NOMO-1 treated with dmso at 0.1 percent for 144 hours (cell line): Measurements from ENCODE around the gene GPR15.

Source experiments
- DNase-seq: peaks from one replicate; lab custom pipeline; 2025; ENCODE audit not compliant: unreplicated experiment; lab: John Stamatoyannopoulos, UW

The GPR15 gene

DNA sequence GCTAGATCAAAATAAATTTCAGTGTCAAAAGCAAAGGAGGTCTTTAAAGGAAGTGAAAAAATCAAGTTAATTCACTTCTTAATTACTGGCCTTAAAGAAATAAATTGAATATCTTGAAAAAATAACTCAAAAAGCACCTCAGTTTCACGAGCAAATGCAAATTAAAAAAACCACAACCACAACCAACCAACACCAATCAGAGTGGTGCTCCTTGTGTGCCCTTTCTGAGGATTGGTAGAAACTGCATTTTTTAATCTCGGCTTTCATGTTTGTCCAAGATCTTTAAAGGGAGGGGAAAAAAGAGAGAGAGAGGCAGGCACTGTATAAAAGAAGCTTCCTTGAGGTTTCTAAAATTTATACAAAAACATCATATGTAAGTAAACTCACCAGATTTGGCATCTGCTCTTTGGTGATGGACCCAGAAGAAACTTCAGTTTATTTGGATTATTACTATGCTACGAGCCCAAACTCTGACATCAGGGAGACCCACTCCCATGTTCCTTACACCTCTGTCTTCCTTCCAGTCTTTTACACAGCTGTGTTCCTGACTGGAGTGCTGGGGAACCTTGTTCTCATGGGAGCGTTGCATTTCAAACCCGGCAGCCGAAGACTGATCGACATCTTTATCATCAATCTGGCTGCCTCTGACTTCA, at the start of gene GPR15:
GPR15 (plus strand) TSS at position 357 of the 653 bp plus-strand sequence; CDS start at position 413, 56 bp downstream.
- DNase-seq: no peak

DNA sequence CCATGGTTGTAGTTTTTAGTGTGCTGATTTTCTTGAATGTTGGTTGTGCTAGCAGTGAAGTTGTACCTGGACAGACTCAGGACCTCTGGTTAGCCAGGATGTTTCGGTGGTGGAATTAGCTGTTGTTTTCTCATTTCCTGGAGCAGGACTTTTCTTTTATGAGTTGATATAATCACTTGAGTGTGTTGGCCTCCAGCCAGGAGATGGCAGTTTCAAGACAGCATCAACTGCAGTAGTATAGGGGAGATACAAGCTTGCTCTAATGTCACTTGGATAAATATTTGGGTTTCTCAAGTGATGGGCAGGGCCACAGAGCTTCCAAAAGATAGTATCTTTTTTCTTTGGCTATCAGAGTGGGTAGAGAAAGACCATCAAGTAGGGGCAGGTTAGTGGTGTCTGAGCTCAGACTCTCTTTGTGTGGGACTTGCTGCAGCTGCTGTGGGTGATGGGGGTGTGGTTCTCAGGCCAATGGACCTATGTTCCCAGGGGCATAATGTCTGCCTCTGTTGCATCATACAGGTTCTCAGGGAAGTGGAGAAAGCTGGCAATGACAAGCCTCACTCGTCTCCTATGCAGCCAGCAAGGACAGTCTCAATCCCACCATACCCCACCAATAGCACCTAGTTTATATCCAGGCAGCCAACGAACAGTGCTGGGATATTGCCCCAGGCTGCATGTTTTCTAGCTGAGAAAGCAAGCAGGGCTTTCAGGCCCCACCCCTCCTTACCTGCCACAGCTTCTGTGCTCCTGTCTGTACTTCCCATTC, 48.9 kb upstream of the GPR15 start:
- DNase-seq: no peak

DNA sequence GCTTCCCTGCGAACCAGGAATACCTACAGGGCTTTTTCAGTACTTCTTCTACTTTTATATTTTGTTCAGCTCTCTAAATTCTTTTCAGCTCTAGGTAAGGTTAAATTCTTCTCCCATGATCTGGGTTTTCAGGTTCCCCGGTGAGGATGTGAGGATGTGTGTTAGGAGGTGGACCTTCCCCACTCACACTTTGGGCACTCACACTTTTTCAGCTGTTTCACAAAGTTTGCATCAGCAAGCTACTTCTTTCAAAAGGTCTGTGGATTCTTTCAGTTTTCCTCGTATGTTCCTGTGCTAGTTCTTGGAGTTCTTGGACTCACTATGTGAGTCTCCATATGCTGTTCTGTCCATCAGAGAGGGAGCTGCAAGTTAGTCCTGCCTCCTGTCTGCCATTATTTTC, 48.2 kb upstream of the GPR15 start:
- no peak for DNase-seq

DNA sequence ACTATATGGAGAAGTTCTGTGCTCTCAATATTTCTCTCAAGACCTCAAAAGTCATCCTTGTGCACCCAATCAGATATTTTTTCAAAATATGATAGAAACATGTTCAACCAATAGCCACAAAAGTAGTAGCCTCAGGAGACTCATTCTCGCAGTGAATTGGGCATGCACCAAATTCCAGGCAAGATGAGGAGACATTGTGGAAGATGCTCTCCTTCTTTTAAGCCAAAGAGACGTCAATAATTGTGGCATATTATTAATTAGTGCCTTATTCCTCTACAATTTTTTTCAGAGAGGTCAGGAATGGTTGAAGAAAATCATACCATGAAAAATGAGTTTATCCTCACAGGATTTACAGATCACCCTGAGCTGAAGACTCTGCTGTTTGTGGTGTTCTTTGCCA, 34.4 kb upstream of the GPR15 start, which contains the start of gene OR5K2:
OR5K2 (plus strand) TSS at position 301 of the 400 bp plus-strand sequence; CDS start at position 301, 0 bp downstream.
- no peak for DNase-seq

- no peak for DNase-seq
Measured at GRCh38 chr3:98500019-98500418, 31.8 kb upstream of the GPR15 start.

DNA sequence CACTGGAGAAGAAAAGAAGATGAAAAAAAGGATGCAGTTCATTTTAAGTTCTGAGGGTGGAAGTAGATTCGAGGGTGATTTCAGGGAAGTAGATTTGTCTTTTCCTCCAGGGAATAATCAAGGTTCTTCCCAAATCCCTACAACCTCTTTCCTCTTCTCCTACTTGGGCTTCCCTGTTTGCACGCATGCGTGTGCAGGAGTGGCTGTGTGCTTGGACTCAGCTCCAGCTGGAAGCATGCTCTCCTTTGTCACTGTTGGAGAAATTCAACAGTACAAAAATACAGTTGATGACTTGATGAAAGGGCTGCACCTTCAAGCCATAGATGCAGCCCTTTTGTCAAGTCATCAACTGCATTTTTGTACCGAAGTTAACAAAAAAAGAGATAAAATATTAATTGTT, 30.5 kb upstream of the GPR15 start:
- DNase-seq: no peak

- DNase-seq: no peak
Measured at GRCh38 chr3:98501863-98502576, 29.8 kb upstream of the GPR15 start.

DNA sequence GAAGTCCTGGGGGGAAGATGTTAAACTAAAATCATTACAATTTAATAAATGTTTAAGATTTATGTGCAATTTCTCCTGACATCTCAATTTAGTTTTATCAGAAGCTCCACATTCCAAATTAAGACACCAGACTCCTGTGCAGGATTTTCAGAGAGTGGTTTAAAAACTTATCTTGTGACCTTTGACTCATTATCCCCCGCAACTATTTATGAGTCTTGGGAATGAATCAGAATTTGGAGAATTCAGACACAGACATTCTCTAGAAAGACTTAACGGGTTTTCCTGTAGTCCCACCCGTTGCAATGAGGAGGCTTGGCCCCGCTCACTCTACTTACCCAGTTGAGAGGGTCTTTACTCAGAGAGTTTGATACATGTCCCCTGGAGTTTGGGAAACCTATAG, 27.2 kb upstream of the GPR15 start:
- DNase-seq: no peak

- DNase-seq: no peak
Measured at GRCh38 chr3:98508582-98508981, 23.2 kb upstream of the GPR15 start.

DNA sequence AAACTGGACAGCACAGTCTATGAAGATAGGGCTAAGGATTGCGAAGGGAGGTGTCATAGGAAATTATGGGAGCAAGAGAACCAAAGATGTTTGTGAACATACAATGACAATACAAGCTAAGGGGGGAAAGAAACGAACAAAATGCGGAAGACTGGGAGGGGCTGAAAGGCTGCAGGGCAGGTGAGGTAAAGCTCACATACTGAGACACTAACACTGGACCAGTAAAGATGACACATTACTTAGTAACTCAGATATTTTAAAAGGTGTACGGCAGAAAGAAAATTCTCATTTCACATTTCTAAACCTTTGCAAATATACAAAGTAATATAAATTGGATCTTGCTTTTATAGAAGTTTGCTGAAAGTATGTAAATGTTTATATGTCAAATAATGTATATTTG, 19.2 kb upstream of the GPR15 start:
- DNase-seq: no peak

DNA sequence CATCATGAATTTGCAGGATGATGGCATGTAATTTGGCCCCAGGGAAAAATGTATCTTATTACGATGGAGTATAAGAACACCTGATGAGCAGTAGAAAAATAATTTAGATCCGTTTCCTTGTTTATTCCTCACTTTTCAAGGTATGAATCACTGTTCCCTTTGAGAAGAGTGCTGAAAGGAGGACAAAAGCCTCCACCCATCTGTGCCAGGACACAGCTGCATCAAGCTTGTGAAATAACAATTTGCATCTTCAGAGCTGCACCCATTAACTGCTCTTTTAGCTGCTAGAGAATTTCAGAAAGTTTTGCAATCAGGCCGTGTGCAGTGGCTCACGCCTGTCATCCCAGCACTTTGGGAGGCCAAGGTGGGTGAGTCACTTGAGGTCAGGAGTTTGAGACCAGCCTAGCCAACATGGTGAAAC, 18.7 kb upstream of the GPR15 start:
- peak; percentile 93 for DNase-seq

GRCh38 chr3:98513736-98514135, 18.0 kb upstream of the GPR15 start:
- no peak for DNase-seq

- no peak for DNase-seq
Measured at GRCh38 chr3:98514948-98515347, 16.8 kb upstream of the GPR15 start.

GRCh38 chr3:98518816-98519215, 13.0 kb upstream of the GPR15 start:
- DNase-seq: no peak

DNA sequence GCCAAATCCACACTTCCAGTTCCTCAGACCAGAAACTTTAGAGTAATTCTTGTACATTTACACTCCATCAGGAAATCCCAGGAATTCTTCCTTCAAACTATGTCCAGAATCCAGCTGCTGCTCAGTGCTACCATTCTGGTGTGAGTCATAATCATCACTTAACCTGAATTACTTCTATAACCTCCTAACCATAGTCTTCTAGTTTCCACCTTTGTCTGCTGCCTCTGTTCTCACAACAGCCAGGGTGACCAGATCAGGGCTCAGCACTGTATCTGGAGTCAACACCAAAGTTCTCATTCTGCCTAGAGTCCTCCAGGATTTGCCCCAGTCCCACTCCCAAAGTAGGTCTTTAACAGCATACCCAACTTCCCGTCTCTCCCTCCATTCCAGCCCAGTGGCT, 12.4 kb upstream of the GPR15 start:
- DNase-seq: no peak

GRCh38 chr3:98521897-98522543, 9.8 kb upstream of the GPR15 start:
- DNase-seq: peak; percentile 6

DNA sequence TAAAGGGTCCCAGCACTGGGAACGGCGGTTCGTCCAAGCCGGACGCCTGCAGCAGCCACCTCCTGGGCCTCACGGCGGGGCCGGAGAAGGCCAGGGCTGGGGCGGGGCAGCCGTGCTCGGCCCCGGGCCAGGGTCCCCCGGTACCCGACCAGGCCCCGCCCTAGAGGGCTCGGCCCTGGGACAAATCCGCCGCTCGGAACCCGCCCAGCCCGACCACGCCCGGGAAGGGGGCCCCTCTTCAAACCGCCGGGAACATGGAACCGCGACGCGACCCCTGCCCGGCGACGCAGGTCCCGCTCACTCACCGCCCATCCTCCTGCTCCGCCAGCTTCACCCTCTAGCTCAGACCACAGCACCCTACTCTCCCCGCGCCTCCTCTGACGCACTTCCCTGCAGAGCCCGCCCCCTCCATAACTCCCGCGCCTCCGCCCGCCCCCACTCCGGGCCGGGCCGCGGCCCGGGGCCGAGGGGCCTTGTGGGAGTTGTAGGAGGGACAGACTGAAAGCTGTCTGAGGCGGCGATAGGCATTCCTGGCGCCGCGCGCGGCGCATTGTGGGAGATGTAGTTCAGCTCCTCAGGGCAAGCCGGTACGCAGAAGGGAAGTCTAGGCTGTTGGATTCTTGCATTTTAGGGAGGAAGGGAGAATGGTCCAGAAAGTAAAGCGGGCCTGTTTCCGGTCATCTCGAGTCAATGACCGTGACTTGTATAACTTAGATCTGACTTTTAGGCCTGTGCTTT, 9.1 kb upstream of the GPR15 start, which contains the start of gene CLDND1:
CLDND1 (minus strand) TSS at position 359 of the 738 bp plus-strand sequence. CDS start 1,478 bp downstream, outside the sequence.
- DNase-seq: peak; percentile 92

DNA sequence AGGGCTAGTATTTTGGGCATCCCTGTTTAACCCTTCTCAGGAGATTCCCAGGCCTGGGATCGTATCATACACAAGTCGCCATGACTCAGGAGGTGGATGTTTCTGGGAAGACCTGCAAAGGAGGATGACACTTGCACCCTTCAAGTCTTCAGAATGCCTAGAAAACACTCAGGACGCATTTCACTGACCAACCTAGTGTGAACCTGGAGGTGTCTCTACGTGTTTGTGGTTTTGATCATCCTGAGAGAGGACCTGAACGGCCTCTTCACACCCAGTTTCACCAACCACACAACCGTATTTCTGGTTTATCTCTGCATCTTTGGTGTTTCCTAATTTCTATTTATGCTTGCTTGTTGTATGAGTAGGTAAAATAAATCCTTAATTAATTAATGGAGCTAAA, 6.3 kb upstream of the GPR15 start:
- DNase-seq: no peak

GRCh38 chr3:98528474-98529346, 3.1 kb upstream of the GPR15 start:
- no peak for DNase-seq
